Neural cell (in vitro differentiated cells): ENCODE results near the gene STAC2. TPM values are rescaled to one million over a fixed set of nuclear protein-coding genes. Genes with fewer than 3 reads are reported as not detected.

Experiments
- H2AFZ ChIP-seq: fragments of 200-600, 300-800 bp; sonication (generic), shearing (Covaris generic); 2 replicates; pipeline ENCODE4 v1.6.0; 2014; ENCODE audit warnings: low read depth, mild to moderate bottlenecking, antibody characterized with exemption, low read length, moderate library complexity
- H3F3A ChIP-seq: fragments of 200-600 bp; shearing (Covaris generic); 2 replicates; pipeline ENCODE4 v1.6.1; 2016; ENCODE audit warnings: mild to moderate bottlenecking, moderate library complexity, mixed read lengths, antibody characterized with exemption, low read length; ENCODE audit not compliant: insufficient read depth, poor library complexity, severe bottlenecking
- H3K27ac ChIP-seq: fragments of 200-600, 300-800 bp; sonication (generic), shearing (Covaris generic); 2 replicates; pipeline ENCODE4 v1.5.1; 2014; ENCODE audit warnings: mild to moderate bottlenecking, low read length, moderate library complexity
- H3K27me3 ChIP-seq: fragments of 300-800, 200-600 bp; sonication (generic), shearing (Covaris generic); 2 replicates; pipeline ENCODE4 v1.6.0; 2014; ENCODE audit warnings: mild to moderate bottlenecking, low read depth, low read length, moderate library complexity; ENCODE audit not compliant: insufficient read depth
- H3K36me3 ChIP-seq: fragments of 300-800, 200-600 bp; sonication (generic), shearing (Covaris generic); 2 replicates; pipeline ENCODE4 v1.5.1; 2014; ENCODE audit warnings: mild to moderate bottlenecking, antibody characterized with exemption, low read length, moderate library complexity; ENCODE audit not compliant: insufficient read depth
- H3K4me2 ChIP-seq: fragments of 300-800, 200-600 bp; sonication (generic), shearing (Covaris generic); 2 replicates; pipeline ENCODE4 v1.6.0; 2014; ENCODE audit warnings: mild to moderate bottlenecking, low read length
- H3K4me3 ChIP-seq: fragments of 300-800, 200-600 bp; sonication (generic), shearing (Covaris generic); 2 replicates; pipeline ENCODE4 v1.5.1; 2014; ENCODE audit warnings: mild to moderate bottlenecking, low read length, moderate library complexity
- H3K79me2 ChIP-seq: fragments of 200-600 bp; shearing (Covaris generic); replicated peaks from 2 replicates; pipeline ENCODE4 v1.6.0; 2014; ENCODE audit warnings: mild to moderate bottlenecking, low read length, moderate library complexity; ENCODE audit not compliant: insufficient read depth
- H3K9ac ChIP-seq: fragments of 300-800, 200-600 bp; sonication (generic), shearing (Covaris generic); 2 replicates; pipeline ENCODE4 v1.6.1; 2016; ENCODE audit warnings: mild to moderate bottlenecking, low read length, mixed read lengths
- H3K9me2 ChIP-seq: fragments of 200-600 bp; shearing (Covaris generic); 2 replicates; pipeline ENCODE4 v1.6.1; 2016; ENCODE audit warnings: mild to moderate bottlenecking, low read length, mixed read lengths; ENCODE audit not compliant: insufficient read depth
- H3K9me3 ChIP-seq: fragments of 200-600, 300-800 bp; sonication (generic), shearing (Covaris generic); 2 replicates; pipeline ENCODE4 v1.6.1; 2016; ENCODE audit warnings: mild to moderate bottlenecking, mixed run types, low read length, moderate library complexity, mixed read lengths
- H4K20me1 ChIP-seq: fragments of 200-600 bp; shearing (Covaris generic); 2 replicates; pipeline ENCODE4 v1.6.1; 2016; ENCODE audit warnings: mild to moderate bottlenecking, mixed run types; ENCODE audit not compliant: insufficient read depth
- CTCF ChIP-seq: fragments of 450-650 bp; IDR thresholded peaks from 2 replicates; pipeline ENCODE4 v1.5.1; 2014; ENCODE audit warnings: antibody characterized with exemption, mild to moderate bottlenecking, moderate library complexity; ENCODE audit not compliant: poor library complexity, severe bottlenecking
- EP300 ChIP-seq: fragments of 450-650 bp; conservative IDR thresholded peaks from 2 replicates; pipeline ENCODE4 v1.6.1; 2014; ENCODE audit warnings: antibody characterized with exemption, mild to moderate bottlenecking, moderate library complexity; ENCODE audit not compliant: poor library complexity, severe bottlenecking
- EZH2 ChIP-seq: fragments of 200-600, 300-800 bp; shearing (Covaris generic), sonication (generic); IDR thresholded peaks from 2 replicates; pipeline ENCODE4 v1.6.1; 2014; ENCODE audit warnings: antibody characterized with exemption, low read length, borderline replicate concordance, mild to moderate bottlenecking; ENCODE audit not compliant: insufficient read depth, poor library complexity, severe bottlenecking
- MXI1 ChIP-seq: fragments of 450-650 bp; conservative IDR thresholded peaks from 2 replicates; pipeline ENCODE4 v1.6.1; 2014; ENCODE audit warnings: antibody characterized with exemption, mild to moderate bottlenecking; ENCODE audit not compliant: poor library complexity, severe bottlenecking
- POLR2AphosphoS5 ChIP-seq: IDR thresholded peaks from 2 replicates; pipeline ENCODE4 v1.6.1; 2012
- RAD21 ChIP-seq: fragments of 450-650 bp; conservative IDR thresholded peaks from 2 replicates; pipeline ENCODE4 v1.6.1; 2014; ENCODE audit warnings: antibody characterized with exemption, mild to moderate bottlenecking, moderate library complexity
- SMC3 ChIP-seq: fragments of 450-650 bp; conservative IDR thresholded peaks from 2 replicates; pipeline ENCODE4 v1.6.1; 2014; ENCODE audit warnings: antibody characterized with exemption, mild to moderate bottlenecking, moderate library complexity; ENCODE audit not compliant: poor library complexity
- TAF1 ChIP-seq: IDR thresholded peaks from 2 replicates; pipeline ENCODE4 v1.6.1; 2012; ENCODE audit warnings: low read depth
- polyA plus RNA-seq: library from polyadenylated mRNA; depleted of rRNA; stranded (reverse); fragments of >200 nt; gene quantifications from 2 replicates; pipeline ENCODE4 v1.2.3, GENCODE V29; 2014
- TF ChIP-seq, protein P1 (sequence below): IDR thresholded peaks from 2 replicates; pipeline ENCODE4 v1.6.1; 2012; ENCODE audit warnings: borderline replicate concordance

Gene STAC2
- polyA plus RNA-seq, 1 donor from 2014 or later: not detected

DNA sequence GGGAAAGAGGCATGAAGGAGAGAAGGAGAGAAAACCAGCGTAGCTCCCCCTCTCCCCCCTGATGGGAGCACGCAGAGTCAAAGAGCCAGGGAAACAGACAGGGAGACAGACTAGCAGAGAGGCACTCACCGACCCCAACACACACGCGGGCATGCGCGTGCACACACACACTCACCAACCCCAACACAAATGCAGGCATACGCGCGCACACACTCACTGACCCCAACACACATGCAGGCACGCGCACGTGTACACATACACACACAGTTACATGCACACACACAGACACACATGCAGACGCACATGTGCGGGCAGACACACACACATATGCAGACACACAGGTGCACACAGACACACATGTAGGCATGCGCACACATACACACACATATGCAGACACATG, 32.8 kb downstream of the STAC2 start:
- Histone ChIP-seq H3K9me2 (no peaks in the 10 kb centered on the region), H3K79me2 (peaks cover 22% of the 10 kb centered on the region), H3K36me3 (no peaks in the 10 kb centered on the region), H4K20me1 (peaks cover 6% of the 10 kb centered on the region), H3K9me3 (no peaks in the 10 kb centered on the region), H3K4me2 (no peak overlapping the region), H3K4me3 (peak overlapping the region; percentile 98), H3K27me3 (no peaks in the 10 kb centered on the region), H3F3A (no peaks in the 10 kb centered on the region), H3K27ac (no peak overlapping the region), H3K9ac (no peak overlapping the region), H2AFZ (no peak overlapping the region)
- TF ChIP-seq TAF1 (no peak), MXI1 (no peak), POLR2AphosphoS5 (no peak), SMC3 (no peak), CTCF (no peak), EZH2 (no peak)

DNA sequence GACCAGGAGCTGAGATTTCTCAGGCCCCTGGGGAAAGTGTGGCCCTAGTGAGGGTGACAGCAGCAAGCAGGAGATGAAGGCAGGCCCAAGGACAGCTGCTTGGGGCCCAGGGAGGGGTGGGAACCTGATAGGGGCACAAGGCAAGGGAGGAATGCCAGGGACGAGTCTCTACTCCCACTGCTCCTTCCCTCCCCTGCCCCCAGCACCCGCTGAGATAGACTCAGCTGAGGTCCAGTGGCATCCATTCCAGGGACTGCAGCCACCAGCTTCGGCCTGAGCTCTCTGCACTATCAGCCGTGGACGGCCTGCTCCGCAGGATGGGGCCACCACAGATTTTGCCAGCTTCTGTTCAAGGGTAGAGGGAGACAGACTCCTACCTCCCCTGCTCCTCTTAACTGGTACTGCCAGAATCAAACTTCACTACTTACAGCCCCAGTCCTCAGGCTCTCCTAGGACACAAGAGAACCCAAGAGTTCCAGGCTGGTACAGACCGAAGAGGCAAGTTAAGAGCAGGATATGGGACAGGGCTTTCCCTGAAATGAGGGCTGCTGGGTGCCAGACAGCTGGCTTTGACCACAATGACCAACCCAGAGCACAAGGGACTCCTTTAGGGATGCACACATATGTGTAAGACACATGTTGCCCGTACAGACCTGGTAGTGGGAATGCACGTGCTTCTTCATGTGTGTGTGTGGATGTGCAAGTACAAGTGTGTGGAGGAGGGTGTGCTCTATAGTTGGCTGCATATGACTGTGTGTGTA, 33.8 kb downstream of the STAC2 start:
- Histone ChIP-seq H3K79me2 (peaks cover 22% of the 10 kb centered on the region), H3K27me3 (no peaks in the 10 kb centered on the region), H2AFZ (no peak overlapping the region), H3K36me3 (peaks cover 6% of the 10 kb centered on the region), H4K20me1 (peaks cover 6% of the 10 kb centered on the region), H3K4me2 (no peak overlapping the region), H3K9me2 (no peaks in the 10 kb centered on the region), H3K9me3 (no peaks in the 10 kb centered on the region), H3F3A (no peaks in the 10 kb centered on the region), H3K4me3 (no peak overlapping the region), H3K27ac (no peak overlapping the region), H3K9ac (no peak overlapping the region)
- no peak for TF ChIP-seq CTCF
- TF ChIP-seq MXI1: no peak
- TF ChIP-seq, protein P1, sequence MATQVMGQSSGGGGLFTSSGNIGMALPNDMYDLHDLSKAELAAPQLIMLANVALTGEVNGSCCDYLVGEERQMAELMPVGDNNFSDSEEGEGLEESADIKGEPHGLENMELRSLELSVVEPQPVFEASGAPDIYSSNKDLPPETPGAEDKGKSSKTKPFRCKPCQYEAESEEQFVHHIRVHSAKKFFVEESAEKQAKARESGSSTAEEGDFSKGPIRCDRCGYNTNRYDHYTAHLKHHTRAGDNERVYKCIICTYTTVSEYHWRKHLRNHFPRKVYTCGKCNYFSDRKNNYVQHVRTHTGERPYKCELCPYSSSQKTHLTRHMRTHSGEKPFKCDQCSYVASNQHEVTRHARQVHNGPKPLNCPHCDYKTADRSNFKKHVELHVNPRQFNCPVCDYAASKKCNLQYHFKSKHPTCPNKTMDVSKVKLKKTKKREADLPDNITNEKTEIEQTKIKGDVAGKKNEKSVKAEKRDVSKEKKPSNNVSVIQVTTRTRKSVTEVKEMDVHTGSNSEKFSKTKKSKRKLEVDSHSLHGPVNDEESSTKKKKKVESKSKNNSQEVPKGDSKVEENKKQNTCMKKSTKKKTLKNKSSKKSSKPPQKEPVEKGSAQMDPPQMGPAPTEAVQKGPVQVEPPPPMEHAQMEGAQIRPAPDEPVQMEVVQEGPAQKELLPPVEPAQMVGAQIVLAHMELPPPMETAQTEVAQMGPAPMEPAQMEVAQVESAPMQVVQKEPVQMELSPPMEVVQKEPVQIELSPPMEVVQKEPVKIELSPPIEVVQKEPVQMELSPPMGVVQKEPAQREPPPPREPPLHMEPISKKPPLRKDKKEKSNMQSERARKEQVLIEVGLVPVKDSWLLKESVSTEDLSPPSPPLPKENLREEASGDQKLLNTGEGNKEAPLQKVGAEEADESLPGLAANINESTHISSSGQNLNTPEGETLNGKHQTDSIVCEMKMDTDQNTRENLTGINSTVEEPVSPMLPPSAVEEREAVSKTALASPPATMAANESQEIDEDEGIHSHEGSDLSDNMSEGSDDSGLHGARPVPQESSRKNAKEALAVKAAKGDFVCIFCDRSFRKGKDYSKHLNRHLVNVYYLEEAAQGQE: no peak
- no peak for TF ChIP-seq TAF1
- TF ChIP-seq POLR2AphosphoS5: no peak
- TF ChIP-seq RAD21: no peak
- TF ChIP-seq EP300: no peak
- no peak for TF ChIP-seq EZH2
- no peak for TF ChIP-seq SMC3
